HepG2 (cell line): ENCODE data around the gene SDR42E2. TPM values are rescaled to one million over a fixed set of nuclear protein-coding genes. Genes with fewer than 3 reads are reported as not detected.

ENCODE experiments used
- CENPX ChIP-seq: sonication (generic); formaldehyde crosslinking; IDR thresholded peaks from 2 replicates; pipeline ENCODE4 v1.9.0; 2021; ENCODE audit warnings: mild to moderate bottlenecking, missing genetic modification reagents, moderate library complexity
- GATAD1 ChIP-seq: IDR thresholded peaks from 2 replicates; pipeline ENCODE4 v1.6.1; 2016; ENCODE audit warnings: missing genetic modification reagents, missing compliant biosample characterization
- HNRNPH1 ChIP-seq: fragments of 200-400 bp; formaldehyde crosslinking; optimal IDR thresholded peaks from 2 replicates; pipeline ENCODE3; 2017; ENCODE audit warnings: mild to moderate bottlenecking, low read depth, low read length
- JUNB ChIP-seq: sonication (generic); formaldehyde crosslinking; IDR thresholded peaks from 2 replicates; pipeline ENCODE4 v1.8.0; 2022; ENCODE audit warnings: missing genetic modification reagents, mild to moderate bottlenecking, borderline replicate concordance
- MTF2 ChIP-seq: sonication (generic); formaldehyde crosslinking; IDR thresholded peaks from 2 replicates; pipeline ENCODE4 v1.5.0; 2020; ENCODE audit warnings: missing genetic modification reagents, borderline replicate concordance
- NFIB ChIP-seq: sonication (generic); formaldehyde crosslinking; IDR thresholded peaks from 2 replicates; pipeline ENCODE4 v1.9.0; 2021; ENCODE audit warnings: missing genetic modification reagents, mild to moderate bottlenecking, borderline replicate concordance
- NONO ChIP-seq, 2 experiments: fragments of 450-650 bp in 1 of 2; sonication (generic) in 1 of 2; formaldehyde crosslinking in 1 of 2; IDR thresholded peaks in 1 of 2; conservative IDR thresholded peaks in 1 of 2; 2 replicates each; pipeline versions ENCODE4 v1.6.1 to v1.8.0; 2017 to 2022; ENCODE audit warnings: mild to moderate bottlenecking in 1 of 2, missing genetic modification reagents in 1 of 2, moderate library complexity in 1 of 2
- NR2C2 ChIP-seq: sonication (generic); formaldehyde crosslinking; IDR thresholded peaks from 2 replicates; pipeline ENCODE4 v1.4.0; 2020; ENCODE audit warnings: missing genetic modification reagents, mild to moderate bottlenecking, moderate library complexity, borderline replicate concordance
- PHF8 ChIP-seq: sonication (generic); formaldehyde crosslinking; IDR thresholded peaks from 2 replicates; pipeline ENCODE4 v1.5.0; 2020; ENCODE audit warnings: missing genetic modification reagents
- RXRB ChIP-seq: IDR thresholded peaks from 2 replicates; pipeline ENCODE4 v1.6.1; 2016; ENCODE audit warnings: borderline replicate concordance, missing genetic modification reagents, missing compliant biosample characterization
- SATB2 ChIP-seq: sonication (generic); formaldehyde crosslinking; IDR thresholded peaks from 2 replicates; pipeline ENCODE4 v1.5.0; 2020; ENCODE audit warnings: missing genetic modification reagents
- SP140L ChIP-seq: sonication (generic); formaldehyde crosslinking; IDR thresholded peaks from 2 replicates; pipeline ENCODE4 v1.4.0; 2020; ENCODE audit warnings: missing genetic modification reagents, borderline replicate concordance
- SP5 ChIP-seq: IDR thresholded peaks from 2 replicates; pipeline ENCODE4 v1.6.1; 2016; ENCODE audit warnings: low read depth, borderline replicate concordance
- SPEN ChIP-seq: sonication (generic); formaldehyde crosslinking; IDR thresholded peaks from 2 replicates; pipeline ENCODE4 v1.5.1; 2020; ENCODE audit warnings: low read depth, mild to moderate bottlenecking, missing genetic modification reagents
- TAF15 ChIP-seq: fragments of 200-400 bp; formaldehyde crosslinking; IDR thresholded peaks from one replicate; pipeline ENCODE4 v1.6.1; 2018; ENCODE audit warnings: mild to moderate bottlenecking, low read depth, low read length; ENCODE audit not compliant: poor library complexity, severe bottlenecking
- TCF7 ChIP-seq: sonication (generic); IDR thresholded peaks from 2 replicates; pipeline ENCODE4 v1.6.1; 2016; ENCODE audit warnings: antibody characterized with exemption, low read depth
- TEAD2 ChIP-seq: sonication (generic); formaldehyde crosslinking; IDR thresholded peaks from 2 replicates; pipeline ENCODE4 v1.9.0; 2021; ENCODE audit warnings: missing genetic modification reagents
- TEAD3 ChIP-seq: optimal IDR thresholded peaks from 2 replicates; pipeline ENCODE3; 2016; ENCODE audit warnings: borderline replicate concordance
- TFAP4 ChIP-seq: sonication (generic); IDR thresholded peaks from 2 replicates; pipeline ENCODE4 v1.6.1; 2016; ENCODE audit warnings: low read depth, borderline replicate concordance
- U2AF1 ChIP-seq: fragments of 200-400 bp; formaldehyde crosslinking; optimal IDR thresholded peaks from 2 replicates; pipeline ENCODE3; 2017; ENCODE audit warnings: mild to moderate bottlenecking, low read depth, low read length
- ZKSCAN1 ChIP-seq: fragments of 150-350 bp; IDR thresholded peaks from 2 replicates; pipeline ENCODE4 v1.6.1; 2014; ENCODE audit warnings: low read length
- ZKSCAN8 ChIP-seq: IDR thresholded peaks from 2 replicates; pipeline ENCODE4 v1.6.1; 2016; ENCODE audit warnings: borderline replicate concordance, missing genetic modification reagents, missing compliant biosample characterization
- ZNF205 ChIP-seq: IDR thresholded peaks from 2 replicates; pipeline ENCODE4 v1.6.1; 2018; ENCODE audit warnings: missing biosample characterization, missing genetic modification reagents
- ZNF430 ChIP-seq: sonication (generic); formaldehyde crosslinking; IDR thresholded peaks from 2 replicates; pipeline ENCODE4 v1.9.0; 2021; ENCODE audit warnings: mild to moderate bottlenecking, missing genetic modification reagents
- ZNF446 ChIP-seq: sonication (generic); formaldehyde crosslinking; IDR thresholded peaks from 2 replicates; pipeline ENCODE4 v1.5.0; 2020; ENCODE audit warnings: mild to moderate bottlenecking, missing genetic modification reagents
- ZNF543 ChIP-seq: sonication (generic); formaldehyde crosslinking; IDR thresholded peaks from 2 replicates; pipeline ENCODE4 v1.4.0; 2020; ENCODE audit warnings: mild to moderate bottlenecking, missing genetic modification reagents
- ZNF670 ChIP-seq: sonication (generic); formaldehyde crosslinking; IDR thresholded peaks from 2 replicates; pipeline ENCODE4 v1.8.0; 2022; ENCODE audit warnings: mild to moderate bottlenecking, missing genetic modification reagents, borderline replicate concordance
- ZNF775 ChIP-seq: sonication (generic); formaldehyde crosslinking; IDR thresholded peaks from 2 replicates; pipeline ENCODE4 v1.4.0; 2020; ENCODE audit warnings: missing genetic modification reagents, mild to moderate bottlenecking, moderate library complexity, borderline replicate concordance
- polyA plus RNA-seq, 8 experiments: library from polyadenylated mRNA; depleted of rRNA in 3 of 8; stranded (reverse) in 7 of 8; unstranded in 1 of 8; fragments of >200 nt; fragmentation: Illumina TruSeq in 4 of 8; extraction: Trizol in 4 of 8; gene quantifications; 2 replicates each; pipeline versions ENCODE4 v1.2.1 to v1.2.3, GENCODE V29; 2011 to 2016; ENCODE audit warnings: low read depth in 4 of 8, missing spikeins in 1 of 8, mixed read lengths in 1 of 8; ENCODE audit not compliant: insufficient read depth in 1 of 8
- total RNA-seq, 5 experiments: library from RNA; depleted of rRNA; stranded (reverse); fragments of >200 nt; fragmentation: Illumina TruSeq; extraction: Trizol; gene quantifications; 2 replicates each; pipeline ENCODE4 v1.2.3, GENCODE V29; 2016; ENCODE audit warnings: low read depth in 1 of 5

SDR42E2 gene
- total and polyA plus RNA-seq, 2 of the 13 experiments (the other 11 are each of a cell fraction or from before 2014, with no cell fraction given): 0.05 to 0.11 TPM

- TF ChIP-seq PHF8 (CRISPR knock-in tag): peak; percentile 94
- TF ChIP-seq TEAD3 (CRISPR knock-in tag): peak; percentile 82
- no peak for TF ChIP-seq CENPX (CRISPR knock-in tag)
- no peak for TF ChIP-seq NFIB (CRISPR knock-in tag)
- no peak for TF ChIP-seq HNRNPH1
- TF ChIP-seq MTF2 (CRISPR knock-in tag): peak; percentile 90
- peak; percentile 88 for TF ChIP-seq RXRB (CRISPR knock-in tag)
- peak; percentile 87 for TF ChIP-seq U2AF1
- TF ChIP-seq SATB2 (CRISPR knock-in tag): peak; percentile 48; the same call in 1 of the 2 replicates
- no peak for TF ChIP-seq JUNB (CRISPR knock-in tag)
- TF ChIP-seq ZNF205 (CRISPR knock-in tag): peak; percentile 79
- peak; percentile 75 for TF ChIP-seq NR2C2
- peak; percentile 73; the same call in 1 of the 2 replicates for TF ChIP-seq TFAP4
- TF ChIP-seq ZNF543 (CRISPR knock-in tag): peak; percentile 97
- TF ChIP-seq TEAD2 (CRISPR knock-in tag): peak; percentile 71; the same call in 1 of the 2 replicates
- TF ChIP-seq TCF7: no peak
- peak; percentile 82 for TF ChIP-seq GATAD1
- TF ChIP-seq SPEN (CRISPR knock-in tag): peak; percentile 97
- no peak; the same call in 1 of the 2 replicates for TF ChIP-seq ZNF670 (CRISPR knock-in tag)
- peak; percentile 64 for TF ChIP-seq TAF15
- peak; percentile 98 for TF ChIP-seq ZNF430 (CRISPR knock-in tag)
- TF ChIP-seq ZKSCAN1: peak; percentile 72
- TF ChIP-seq SP140L: 0 out of 2 replicates have a peak, but pooled peaks have one; percentile 66
- peak; percentile 97 for TF ChIP-seq ZNF446 (CRISPR knock-in tag)
- peak; percentile 70; the same call in 1 of the 2 replicates for TF ChIP-seq ZKSCAN8 (CRISPR knock-in tag)
- peak; percentile 83 for TF ChIP-seq SP5 (CRISPR knock-in tag)
- peak; percentile 6; the same call in 1 of the 2 replicates for TF ChIP-seq ZNF775 (CRISPR knock-in tag)
- no peak for TF ChIP-seq NONO (IDR thresholded peaks at IDR 0.05)
- TF ChIP-seq NONO (CRISPR knock-in tag; conservative IDR thresholded peaks at IDR 0.05): peak; percentile 89
Measured at GRCh38 chr16:22206013-22206841, 43.9 kb downstream of the SDR42E2 start, which contains the start of gene EEF2K (continued).
